Activated T-cell treated with anti-CD3 and anti-CD28 coated beads for 48 hours (primary cell): ENCODE measurements around the gene RPIA.
"Not testable (repeated sequence)": the region's sequence is repeated elsewhere in the genome, so short reads cannot be mapped to it uniquely, and the experiment has no call there.

Source experiments
- DNase-seq: peaks from one replicate; pipeline ENCODE4 v3.0.0-alpha.2; 2020; ENCODE audit warnings: low read depth

RPIA gene

GRCh38 chr2:88789213-88789612 lies 97.7 kb downstream of the RPIA start:
- DNase-seq: not testable (repeated sequence)

- not testable (repeated sequence) for DNase-seq
These were observed 104.5 kb downstream of the RPIA start for GRCh38 chr2:88795932-88796331.

GRCh38 chr2:88796523-88796922 lies 105.0 kb downstream of the RPIA start:
- DNase-seq: not testable (repeated sequence)

- not testable (repeated sequence) for DNase-seq
These were observed 105.7 kb downstream of the RPIA start for GRCh38 chr2:88797164-88797563.
